ENCODE results near the gene ZMYND8. TPM values are rescaled to one million over a fixed set of nuclear protein-coding genes. Genes with fewer than 3 reads are reported as not detected.

Gene ZMYND8
- total RNA-seq, 1 donor from 2014 or later: 45.7 TPM

- TF ChIP-seq CTCF (IDR thresholded peaks at IDR 0.05): no peak
- Histone ChIP-seq H3K27ac (no peak overlapping the region), H3K27me3 (no peaks in the 10 kb centered on the region), H3K4me3 (no peak overlapping the region), H3K36me3 (peaks cover 94% of the 10 kb centered on the region), H3K9me3 (no peaks in the 10 kb centered on the region), H3K4me1 (no peaks in the 10 kb centered on the region)
- no peak for ATAC-seq
- intact Hi-C loops (cut with DNase I): no loop called here
- no peak for DNase-seq
Measured at GRCh38 chr20:47286681-47287080, 69.8 kb downstream of the ZMYND8 start.

- H3K4me3 ChIP-seq: no peak overlapping the region
- H3K9me3 ChIP-seq: no peaks in the 10 kb centered on the region
- ATAC-seq: no peak
- H3K36me3 ChIP-seq: peaks cover 96% of the 10 kb centered on the region
- no peak for TF ChIP-seq CTCF (IDR thresholded peaks at IDR 0.05)
- H3K27me3 ChIP-seq: no peaks in the 10 kb centered on the region
- no peak for DNase-seq
- no peaks in the 10 kb centered on the region for H3K4me1 ChIP-seq
- no peak overlapping the region for H3K27ac ChIP-seq
- intact Hi-C loops (cut with DNase I): no loop called here
Measured at GRCh38 chr20:47285189-47285588, 71.3 kb downstream of the ZMYND8 start.

- Histone ChIP-seq H3K36me3 (peaks cover 96% of the 10 kb centered on the region), H3K4me1 (no peaks in the 10 kb centered on the region), H3K9me3 (no peaks in the 10 kb centered on the region), H3K4me3 (no peak overlapping the region), H3K27me3 (no peaks in the 10 kb centered on the region), H3K27ac (no peak overlapping the region)
- no peak for TF ChIP-seq CTCF (IDR thresholded peaks at IDR 0.05)
- ATAC-seq (no peak), DNase-seq (no peak)
- intact Hi-C loops (cut with DNase I): no loop called here
Measured at GRCh38 chr20:47284373-47284772, 72.1 kb downstream of the ZMYND8 start.

- Histone ChIP-seq H3K36me3 (peaks cover 90% of the 10 kb centered on the region), H3K27me3 (no peaks in the 10 kb centered on the region), H3K9me3 (no peaks in the 10 kb centered on the region), H3K4me1 (no peaks in the 10 kb centered on the region), H3K4me3 (no peak overlapping the region), H3K27ac (no peak overlapping the region)
- intact Hi-C loops (cut with DNase I): no loop called here
- DNase-seq (no peak), ATAC-seq (no peak)
- TF ChIP-seq CTCF (IDR thresholded peaks at IDR 0.05): no peak
Measured at GRCh38 chr20:47283411-47283810, 73.1 kb downstream of the ZMYND8 start.

GRCh38 chr20:47282864-47283263, 73.6 kb downstream of the ZMYND8 start:
- H3K4me1 ChIP-seq: no peaks in the 10 kb centered on the region
- ATAC-seq (no peak), DNase-seq (no peak)
- H3K36me3 ChIP-seq: peaks cover 85% of the 10 kb centered on the region
- intact Hi-C loops (cut with DNase I): no loop called here
- no peak overlapping the region for H3K4me3 ChIP-seq
- H3K9me3 ChIP-seq: no peaks in the 10 kb centered on the region
- no peak for TF ChIP-seq CTCF (IDR thresholded peaks at IDR 0.05)
- H3K27ac ChIP-seq: no peak overlapping the region
- H3K27me3 ChIP-seq: no peaks in the 10 kb centered on the region

GRCh38 chr20:47281376-47281775, 75.1 kb downstream of the ZMYND8 start:
- intact Hi-C loops (cut with DNase I): no loop called here
- DNase-seq (no peak), ATAC-seq (no peak)
- H3K27me3 ChIP-seq: no peaks in the 10 kb centered on the region
- no peak overlapping the region for H3K4me3 ChIP-seq
- no peak for TF ChIP-seq CTCF (IDR thresholded peaks at IDR 0.05)
- peaks cover 72% of the 10 kb centered on the region for H3K36me3 ChIP-seq
- no peak overlapping the region for H3K27ac ChIP-seq
- no peaks in the 10 kb centered on the region for H3K9me3 ChIP-seq
- H3K4me1 ChIP-seq: no peaks in the 10 kb centered on the region
